Epithelial cell of esophagus (primary cell): ENCODE measurements around the gene NYNRIN.
A peak's percentile ranks its signal among the peaks of the same experiment; 100 is the strongest.

Experiments used
- DNase-seq: peaks from one replicate; pipeline ENCODE4 v3.0.0; 2010; ENCODE audit warnings: low read depth
- H3K4me3 ChIP-seq: 2 replicates; pipeline ENCODE4 v1.5.1; 2011; ENCODE audit warnings: mild to moderate bottlenecking, low read length, control low read depth
- TF ChIP-seq, protein P1 (sequence below): IDR thresholded peaks from 2 replicates; pipeline ENCODE4 v1.5.1; 2011; ENCODE audit warnings: low read depth, mild to moderate bottlenecking, low read length, control low read depth, inconsistent platforms; ENCODE audit not compliant: insufficient read depth; ENCODE audit errors: missing control alignments

Gene NYNRIN

DNA sequence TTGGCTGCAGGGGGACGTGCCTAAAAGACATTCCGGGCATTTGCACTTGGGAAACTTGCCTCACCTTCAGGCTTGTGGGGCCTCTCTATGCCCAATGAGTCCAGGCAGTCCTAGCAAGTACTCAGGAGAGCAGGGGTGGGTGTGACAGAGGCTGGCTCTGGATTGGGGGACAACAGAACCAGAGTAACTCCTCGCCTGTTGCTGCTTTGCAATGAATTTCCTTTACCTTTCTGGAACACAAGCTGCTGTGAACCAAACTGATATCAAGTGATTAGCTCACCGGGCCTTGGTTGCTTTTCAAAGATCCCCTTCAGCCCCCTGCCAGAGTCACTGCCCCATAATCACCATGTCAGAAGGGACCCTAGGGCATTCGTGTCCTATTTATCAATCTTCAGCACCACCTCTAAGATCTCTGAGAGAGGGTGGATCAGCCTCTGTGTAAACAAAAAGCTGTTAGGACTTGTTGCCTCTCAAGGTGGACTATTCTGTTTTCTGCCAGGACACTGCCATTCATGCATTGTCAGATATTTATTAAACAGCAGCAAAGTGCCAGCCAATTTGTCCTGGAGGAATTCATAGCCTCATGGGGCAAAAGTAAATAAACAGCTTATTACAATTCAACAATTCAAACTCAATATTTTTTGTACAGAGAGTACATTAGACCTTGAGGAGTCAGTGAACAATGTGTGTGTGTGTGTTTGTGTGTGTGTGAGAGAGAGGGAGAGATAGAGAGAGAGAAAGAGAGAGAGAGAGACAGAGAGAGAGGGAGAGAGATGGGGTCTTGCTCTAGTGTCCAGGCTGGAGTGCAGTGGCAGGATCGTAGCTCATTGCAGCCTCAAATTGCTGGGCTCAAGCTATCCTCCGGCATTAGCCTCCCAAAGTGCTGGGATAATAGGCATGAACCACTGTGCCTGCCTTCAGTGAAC lies 19.6 kb upstream of the NYNRIN start:
- TF ChIP-seq, protein P1, sequence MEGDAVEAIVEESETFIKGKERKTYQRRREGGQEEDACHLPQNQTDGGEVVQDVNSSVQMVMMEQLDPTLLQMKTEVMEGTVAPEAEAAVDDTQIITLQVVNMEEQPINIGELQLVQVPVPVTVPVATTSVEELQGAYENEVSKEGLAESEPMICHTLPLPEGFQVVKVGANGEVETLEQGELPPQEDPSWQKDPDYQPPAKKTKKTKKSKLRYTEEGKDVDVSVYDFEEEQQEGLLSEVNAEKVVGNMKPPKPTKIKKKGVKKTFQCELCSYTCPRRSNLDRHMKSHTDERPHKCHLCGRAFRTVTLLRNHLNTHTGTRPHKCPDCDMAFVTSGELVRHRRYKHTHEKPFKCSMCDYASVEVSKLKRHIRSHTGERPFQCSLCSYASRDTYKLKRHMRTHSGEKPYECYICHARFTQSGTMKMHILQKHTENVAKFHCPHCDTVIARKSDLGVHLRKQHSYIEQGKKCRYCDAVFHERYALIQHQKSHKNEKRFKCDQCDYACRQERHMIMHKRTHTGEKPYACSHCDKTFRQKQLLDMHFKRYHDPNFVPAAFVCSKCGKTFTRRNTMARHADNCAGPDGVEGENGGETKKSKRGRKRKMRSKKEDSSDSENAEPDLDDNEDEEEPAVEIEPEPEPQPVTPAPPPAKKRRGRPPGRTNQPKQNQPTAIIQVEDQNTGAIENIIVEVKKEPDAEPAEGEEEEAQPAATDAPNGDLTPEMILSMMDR, result no peak
- DNase-seq, result peak; percentile 60
- H3K4me3 ChIP-seq, result no peak overlapping the region

DNA sequence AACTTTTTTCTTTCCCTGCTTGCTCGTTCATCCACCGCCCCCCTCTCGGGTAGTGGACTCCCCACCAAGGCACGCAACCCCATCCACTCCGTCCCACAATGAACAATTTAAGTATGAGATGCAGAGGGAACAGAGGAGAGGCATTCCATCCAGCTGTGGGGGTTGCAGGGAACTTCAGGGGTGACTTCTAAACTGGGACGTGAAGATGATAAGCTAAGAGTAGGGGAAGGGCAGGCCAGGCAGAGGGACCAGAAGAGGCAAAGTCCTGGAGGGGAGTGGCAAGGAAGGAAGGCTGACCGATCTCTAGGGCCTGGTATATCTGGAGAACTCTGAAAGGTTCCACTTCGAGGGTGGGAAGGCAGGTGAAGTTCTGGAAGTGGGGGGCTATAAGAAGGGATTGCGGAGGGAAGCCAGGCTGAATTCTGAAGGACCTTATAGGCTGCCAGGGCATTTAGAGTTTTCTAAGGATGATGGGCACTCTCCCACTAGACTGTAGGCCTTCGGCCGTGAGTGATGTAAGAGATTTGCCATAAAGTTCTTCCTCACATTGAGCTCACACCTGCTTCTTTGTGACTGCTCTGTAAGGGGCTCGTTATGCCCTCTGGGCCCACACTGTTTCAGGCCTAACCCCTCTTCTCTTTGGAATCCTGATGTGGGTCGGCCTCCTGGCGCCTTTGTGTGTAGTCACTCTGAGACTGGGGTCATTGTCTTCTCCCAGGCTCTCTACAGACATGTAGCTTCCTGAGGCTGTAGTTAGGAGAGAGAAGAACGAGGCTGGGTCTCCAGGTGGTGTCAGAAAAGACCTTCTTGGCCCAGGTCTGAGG lies 18.7 kb upstream of the NYNRIN start:
- TF ChIP-seq, protein P1, result no peak
- no peak overlapping the region for H3K4me3 ChIP-seq
- DNase-seq, result no peak

DNA sequence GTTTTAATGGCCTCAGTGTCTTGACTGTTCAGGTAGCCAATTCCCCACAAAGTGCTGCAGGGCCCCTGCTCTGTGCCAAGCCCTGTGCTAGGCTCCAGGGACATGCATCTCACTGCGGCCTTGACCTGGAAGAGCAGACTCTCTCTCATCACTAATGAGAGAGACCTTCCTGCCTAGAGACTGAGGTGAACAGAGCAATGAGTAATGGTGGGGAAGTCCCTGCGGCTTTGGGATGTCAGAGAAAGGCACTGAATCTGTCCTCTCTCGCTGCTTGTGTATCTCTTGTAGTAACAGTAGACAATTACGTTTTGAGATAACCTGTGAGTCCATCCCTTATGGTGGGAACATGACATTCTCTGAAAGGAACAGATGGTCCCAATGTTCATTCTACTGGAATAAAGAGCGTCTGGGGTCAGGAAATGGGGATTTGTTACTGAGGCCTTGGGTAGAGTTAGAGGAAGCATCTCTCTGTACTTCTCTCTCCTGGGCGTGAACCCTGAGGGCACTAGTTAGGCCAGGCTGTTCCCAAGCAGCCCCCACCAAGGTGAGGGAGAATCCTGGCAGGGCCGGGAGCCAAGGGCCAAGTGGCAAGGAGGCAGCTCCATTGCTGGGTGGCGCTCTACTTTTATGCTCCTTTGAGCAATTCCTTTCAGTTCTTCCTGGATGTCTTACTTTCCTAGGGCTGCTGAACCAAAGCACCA lies 17.3 kb upstream of the NYNRIN start:
- TF ChIP-seq, protein P1, result no peak
- H3K4me3 ChIP-seq, result no peak overlapping the region
- DNase-seq, result peak; percentile 29

DNA sequence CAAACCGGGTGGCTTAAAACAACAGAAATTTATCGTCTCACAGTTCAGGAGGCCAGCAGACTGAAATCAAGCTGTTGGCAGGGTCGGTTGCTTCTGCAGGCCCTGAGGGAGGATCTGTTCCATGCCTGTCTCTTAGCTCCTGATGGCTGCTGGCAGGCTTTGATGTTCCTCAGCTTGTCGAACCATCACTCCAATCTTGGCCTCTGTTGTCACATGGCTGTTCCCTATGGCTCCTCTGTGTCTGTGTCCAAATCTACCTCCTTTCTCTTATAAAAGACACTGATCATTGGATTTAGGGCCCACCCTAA lies 16.8 kb upstream of the NYNRIN start:
- no peak for DNase-seq
- TF ChIP-seq, protein P1, result no peak
- no peak overlapping the region for H3K4me3 ChIP-seq

DNA sequence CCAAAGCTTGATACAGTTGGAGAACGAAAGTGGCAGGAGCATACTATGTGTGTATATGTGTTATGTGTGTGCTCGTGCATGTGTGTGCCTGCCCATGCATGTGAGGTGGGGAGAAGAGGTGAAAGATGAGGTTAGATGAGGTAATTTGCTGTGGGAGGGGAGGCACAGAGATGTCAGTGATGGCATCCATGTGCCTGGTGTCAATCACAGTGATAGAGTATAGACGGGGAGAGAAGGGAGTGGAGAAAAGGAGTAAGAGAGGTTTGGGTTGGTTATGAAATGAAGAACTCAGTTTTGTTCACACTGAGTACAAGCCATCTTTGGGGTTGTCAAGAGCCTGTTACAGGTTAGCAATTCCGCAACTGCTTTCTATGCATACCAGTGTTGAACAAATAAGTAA lies 14.6 kb upstream of the NYNRIN start:
- TF ChIP-seq, protein P1, result no peak
- no peak overlapping the region for H3K4me3 ChIP-seq
- DNase-seq, result no peak

DNA sequence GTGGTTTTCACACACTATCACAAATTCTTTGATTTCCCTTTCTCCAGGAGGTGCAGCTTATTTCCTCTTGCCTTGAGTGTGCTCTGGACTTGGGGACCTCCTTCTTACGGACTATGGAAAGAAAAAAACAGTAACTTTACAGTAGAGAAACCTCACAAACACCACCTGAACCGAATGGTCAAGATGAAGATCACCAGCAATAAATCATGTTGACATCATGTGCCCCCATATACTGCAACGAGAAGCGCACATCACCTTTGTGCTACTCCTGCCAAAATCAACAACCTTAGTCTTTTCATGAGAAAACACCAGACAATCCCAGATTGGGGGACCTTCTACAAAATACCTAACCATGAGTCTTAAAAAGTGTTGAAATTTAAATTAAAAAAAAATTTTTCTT lies 13.3 kb upstream of the NYNRIN start:
- TF ChIP-seq, protein P1, result no peak

More for the DNA sequence above, 13.3 kb upstream of the NYNRIN start:
- DNase-seq, result no peak
- H3K4me3 ChIP-seq, result no peak overlapping the region
